H1 (cell line): ENCODE data around the gene DCDC2. TPM values are rescaled to one million over a fixed set of nuclear protein-coding genes. Genes with fewer than 3 reads are reported as not detected.

Source experiments
- CTCF ChIA-PET: fragments of 300-600 bp; sonication (Branson Sonifier 250); formaldehyde crosslinking; loops from one replicate; lab custom pipeline; 2021; ENCODE audit not compliant: partially characterized antibody; lab: Charles Lee
- POLR2A ChIA-PET: fragments of 300-600 bp; sonication (Branson Sonifier 250); formaldehyde crosslinking; loops from one replicate; lab custom pipeline; 2021; ENCODE audit warnings: inconsistent platforms; ENCODE audit not compliant: partially characterized antibody; lab: Charles Lee
- DNase-seq, 2 experiments: peaks; one replicate each; pipeline versions ENCODE4 v3.0.0 to v3.0.0-alpha.2; 2010 to 2022; ENCODE audit warnings: low spot score in 2 of 2, low read depth in 1 of 2, mixed read lengths in 1 of 2
- FAIRE-seq: peaks from 2 replicates; lab custom pipeline; 2011; peaks lifted over from hg19 to GRCh38; lab: Jason Lieb, UNC
- H2AFZ ChIP-seq: 2 replicates; pipeline ENCODE4 v1.8.1; 2012; ENCODE audit warnings: low read length, inconsistent platforms
- H2AK5ac ChIP-seq: 2 replicates; pipeline ENCODE4 v1.6.1; 2013; ENCODE audit warnings: low read depth, low read length
- H2BK120ac ChIP-seq: replicated peaks from 2 replicates; pipeline ENCODE3; 2013; ENCODE audit warnings: low read depth, low read length, inconsistent platforms
- H2BK12ac ChIP-seq: 2 replicates; pipeline ENCODE4 v1.6.1; 2013; ENCODE audit warnings: low read depth, low read length
- H2BK15ac ChIP-seq: 2 replicates; pipeline ENCODE4 v1.6.1; 2013; ENCODE audit warnings: low read length
- H2BK20ac ChIP-seq: 2 replicates; pipeline ENCODE4 v1.6.1; 2013; ENCODE audit warnings: low read length
- H2BK5ac ChIP-seq: 2 replicates; pipeline ENCODE4 v1.6.1; 2013; ENCODE audit warnings: low read depth, low read length
- H3K14ac ChIP-seq: 2 replicates; pipeline ENCODE4 v1.6.1; 2013; ENCODE audit warnings: inconsistent platforms; ENCODE audit not compliant: insufficient read length
- H3K18ac ChIP-seq: 2 replicates; pipeline ENCODE4 v1.6.1; 2013; ENCODE audit warnings: low read length; ENCODE audit errors: extremely low read depth
- H3K23ac ChIP-seq: 2 replicates; pipeline ENCODE4 v1.6.1; 2013; ENCODE audit warnings: inconsistent platforms; ENCODE audit not compliant: insufficient read length
- H3K23me2 ChIP-seq: 2 replicates; pipeline ENCODE4 v1.6.1; 2013; ENCODE audit warnings: low read depth, low read length
- H3K27ac ChIP-seq: 2 replicates; pipeline ENCODE4 v1.6.1; 2011; ENCODE audit warnings: low read depth, low read length, inconsistent platforms
- H3K27me3 ChIP-seq, 4 experiments: replicated peaks in 1 of 4; 1 replicate in 1 of 4; 2 replicates in 3 of 4; pipeline versions ENCODE4 v1.6.1 to v1.8.1; 2011 to 2013; ENCODE audit warnings: low read length in 3 of 4, mild to moderate bottlenecking in 3 of 4, inconsistent platforms in 2 of 4, mixed read lengths in 2 of 4, moderate library complexity in 1 of 4; ENCODE audit not compliant: control insufficient read depth in 3 of 4, insufficient read depth in 3 of 4; ENCODE audit errors: extremely low read depth in 1 of 4
- H3K36me3 ChIP-seq, 4 experiments: 2 replicates each; pipeline versions ENCODE4 v1.6.1 to v1.8.1; 2011 to 2013; ENCODE audit warnings: mild to moderate bottlenecking in 4 of 4, low read length in 3 of 4, moderate library complexity in 2 of 4, control low read depth in 1 of 4, inconsistent platforms in 1 of 4; ENCODE audit not compliant: insufficient read depth in 4 of 4, control insufficient read depth in 2 of 4
- H3K4ac ChIP-seq: replicated peaks from 2 replicates; pipeline ENCODE3; 2013; ENCODE audit warnings: low read length, low read depth, mixed read lengths, inconsistent platforms; ENCODE audit not compliant: insufficient read length
- H3K4me1 ChIP-seq, 4 experiments: replicated peaks in 1 of 4; 1 replicate in 1 of 4; 2 replicates in 3 of 4; pipeline versions ENCODE4 v1.6.1 to v1.8.1; 2011 to 2013; ENCODE audit warnings: low read length in 3 of 4, inconsistent platforms in 2 of 4, mixed read lengths in 1 of 4; ENCODE audit not compliant: insufficient read depth in 4 of 4, control insufficient read depth in 3 of 4
- H3K4me2 ChIP-seq, 2 experiments: 2 replicates each; pipeline versions ENCODE4 v1.6.1 to v1.8.1; 2011 to 2013; ENCODE audit warnings: low read depth in 2 of 2, low read length in 2 of 2, control low read depth in 1 of 2, inconsistent platforms in 1 of 2, mild to moderate bottlenecking in 1 of 2; ENCODE audit not compliant: insufficient read depth in 1 of 2
- H3K4me3 ChIP-seq, 4 experiments: fragments of 200-600, 300-600 bp in 1 of 4; sonication (generic), shearing (Covaris generic), sonication (Bioruptor Twin) in 1 of 4; 2 replicates each; pipeline versions ENCODE4 v1.5.1 to v1.8.1; 2011 to 2016; ENCODE audit warnings: low read length in 4 of 4, low read depth in 3 of 4, control low read depth in 2 of 4, inconsistent platforms in 2 of 4, mild to moderate bottlenecking in 2 of 4, mixed read lengths in 1 of 4, moderate library complexity in 1 of 4; ENCODE audit not compliant: insufficient read depth in 2 of 4; ENCODE audit errors: extremely low read depth in 1 of 4
- H3K56ac ChIP-seq: replicated peaks from 2 replicates; pipeline ENCODE3; 2013; ENCODE audit warnings: low read depth, mild to moderate bottlenecking, mixed read lengths, low read length, inconsistent platforms; ENCODE audit not compliant: insufficient read length
- H3K79me1 ChIP-seq: 2 replicates; pipeline ENCODE4 v1.6.1; 2013; ENCODE audit warnings: low read depth, low read length, control low read depth
- H3K79me2 ChIP-seq, 2 experiments: 2 replicates each; pipeline versions ENCODE4 v1.6.1 to v1.8.1; 2012 to 2013; ENCODE audit warnings: low read length in 2 of 2, mild to moderate bottlenecking in 2 of 2, inconsistent platforms in 1 of 2; ENCODE audit not compliant: insufficient read depth in 2 of 2, control insufficient read depth in 1 of 2
- H3K9ac ChIP-seq, 4 experiments: replicated peaks in 1 of 4; 1 replicate in 1 of 4; 2 replicates in 3 of 4; pipeline versions ENCODE4 v1.6.1 to v1.8.1; 2011 to 2013; ENCODE audit warnings: low read depth in 3 of 4, low read length in 3 of 4, control low read depth in 2 of 4, mild to moderate bottlenecking in 2 of 4, moderate library complexity in 2 of 4, inconsistent platforms in 1 of 4; ENCODE audit errors: extremely low read depth in 1 of 4
- H3K9me3 ChIP-seq, 2 experiments: 2 replicates each; pipeline versions ENCODE4 v1.6.1 to v1.8.1; 2012 to 2013; ENCODE audit warnings: mild to moderate bottlenecking in 2 of 2, moderate library complexity in 2 of 2, control low read depth in 1 of 2, inconsistent platforms in 1 of 2, low read depth in 1 of 2, low read length in 1 of 2, mixed read lengths in 1 of 2; ENCODE audit not compliant: insufficient read depth in 2 of 2
- H4K20me1 ChIP-seq, 2 experiments: replicated peaks in 1 of 2; 2 replicates each; pipeline versions ENCODE3 to v1.8.1; 2011 to 2013; ENCODE audit warnings: inconsistent platforms in 2 of 2, low read length in 2 of 2, mild to moderate bottlenecking in 1 of 2; ENCODE audit not compliant: insufficient read depth in 2 of 2, control insufficient read depth in 1 of 2
- H4K5ac ChIP-seq: 2 replicates; pipeline ENCODE4 v1.6.1; 2013; ENCODE audit warnings: low read length, low read depth, mixed read lengths, inconsistent platforms; ENCODE audit not compliant: insufficient read length
- H4K8ac ChIP-seq: 2 replicates; pipeline ENCODE4 v1.8.0; 2013; ENCODE audit warnings: mild to moderate bottlenecking, moderate library complexity, low read length, inconsistent platforms; ENCODE audit not compliant: insufficient read depth; ENCODE audit errors: extremely low read depth
- H4K91ac ChIP-seq: replicated peaks from 2 replicates; pipeline ENCODE3; 2013; ENCODE audit warnings: low read length, mixed read lengths, inconsistent platforms; ENCODE audit not compliant: insufficient read length
- GABPA ChIP-seq: IDR thresholded peaks from 2 replicates; pipeline ENCODE4 v1.6.1; 2011; ENCODE audit warnings: mild to moderate bottlenecking, low read length, moderate library complexity, borderline replicate concordance; ENCODE audit not compliant: insufficient read depth
- KDM5A ChIP-seq: fragments of 200-600 bp; IDR thresholded peaks from 2 replicates; pipeline ENCODE4 v1.7.1; 2012; ENCODE audit warnings: mild to moderate bottlenecking, low read length, inconsistent platforms, mixed read lengths
- POU5F1 ChIP-seq: IDR thresholded peaks from 2 replicates; pipeline ENCODE4 v1.6.1; 2011; ENCODE audit warnings: low read depth, mild to moderate bottlenecking, low read length, moderate library complexity
- RBBP5 ChIP-seq: IDR thresholded peaks from 2 replicates; pipeline ENCODE4 v1.7.1; 2012; ENCODE audit warnings: low read depth, mild to moderate bottlenecking, inconsistent platforms, low read length, moderate library complexity, borderline replicate concordance
- SUZ12 ChIP-seq: fragments of 200-600 bp; sonication (generic); IDR thresholded peaks from 2 replicates; pipeline ENCODE4 v1.6.1; 2012; ENCODE audit warnings: mild to moderate bottlenecking, inconsistent platforms, low read length, moderate library complexity, mixed read lengths
- YY1 ChIP-seq: IDR thresholded peaks from 2 replicates; pipeline ENCODE4 v1.6.1; 2011; ENCODE audit warnings: low read depth, mild to moderate bottlenecking, low read length
- WGBS, 2 experiments: shearing (Covaris generic) in 1 of 2; methylation state at CpG; one replicate each; pipeline versions ENCODE4 v1.1.6 to v1.1.7; 2013 to 2015; ENCODE audit warnings: low lambda C conversion rate in 2 of 2, mixed read lengths in 2 of 2, inconsistent platforms in 1 of 2, low coverage in 1 of 2, missing lambda C conversion rate in 1 of 2; ENCODE audit not compliant: insufficient replicate concordance in 2 of 2, insufficient coverage in 1 of 2, insufficient read length in 1 of 2; ENCODE audit errors: extremely low coverage in 1 of 2, missing lambda C conversion rate in 1 of 2; 5-methylcytosine and 5-hydroxymethylcytosine counted together
- polyA plus RNA-seq, 7 experiments: library from polyadenylated mRNA; depleted of rRNA in 3 of 7; stranded (reverse) in 5 of 7; unstranded in 2 of 7; fragments of >200 nt in 5 of 7; fragments of 200-250 nt in 2 of 7; gene quantifications; 1 replicate in 5 of 7; 2 replicates in 1 of 7; 4 replicates in 1 of 7; pipeline versions ENCODE4 v1.2.1 to v1.2.3, GENCODE V29; 2011 to 2013; ENCODE audit warnings: missing spikeins in 2 of 7, mixed read lengths in 2 of 7
- total RNA-seq: library from RNA; stranded (reverse); fragmentation: NEBNext Ultra II Directional; extraction: Animal tissue kit (Norgen Biotek cat#: 25700); gene quantifications from 2 replicates; pipeline ENCODE4 v1.2.1, GENCODE V29; 2021

Gene DCDC2
- total and polyA plus RNA-seq, 2 of the 8 experiments (the other 6 are each of a cell fraction or from before 2014, with no cell fraction given): 0.03 to 0.15 TPM

DNA sequence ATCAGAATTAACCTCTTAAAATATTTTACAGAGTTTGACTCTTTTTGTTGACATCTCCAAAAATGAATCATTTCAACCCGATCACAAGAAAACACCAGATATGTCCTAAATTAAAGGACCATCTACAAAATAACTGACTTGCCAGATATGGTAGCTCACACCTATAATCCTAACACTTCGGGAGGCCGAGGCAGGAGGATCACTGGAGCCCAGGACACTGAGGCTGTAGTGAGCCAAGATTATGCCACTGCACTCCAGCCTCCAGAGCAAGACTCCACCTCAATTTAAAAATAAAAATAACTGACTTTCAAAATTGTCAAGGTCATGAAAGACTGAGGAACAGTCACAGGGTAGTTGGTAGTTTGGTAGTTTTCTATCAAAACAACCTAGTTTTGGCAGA, 34.9 kb downstream of the DCDC2 start:
- no peak overlapping the region for H4K5ac ChIP-seq
- no peak for FAIRE-seq
- no peak overlapping the region for H2BK5ac ChIP-seq
- no peaks in the 10 kb centered on the region for H3K9me3 ChIP-seq
- H3K79me2 ChIP-seq: no peaks in the 10 kb centered on the region
- H2BK120ac ChIP-seq: no peak overlapping the region
- no peaks in the 10 kb centered on the region for H4K20me1 ChIP-seq
- POLR2A ChIA-PET: no interaction called here
- H2BK12ac ChIP-seq: no peak overlapping the region
- H2BK20ac ChIP-seq: no peak overlapping the region
- DNase-seq: no peak
- no peaks in the 10 kb centered on the region for H3K23me2 ChIP-seq
- no peaks in the 10 kb centered on the region for H3K79me1 ChIP-seq
- H2AK5ac ChIP-seq: no peak overlapping the region
- peaks cover 0 to 3% (median 2%) of the 10 kb centered on the region in 4 experiments; a peak in 3 of 7 replicates for H3K27me3 ChIP-seq
- no peak overlapping the region for H3K4ac ChIP-seq
- H3K18ac ChIP-seq: no peak overlapping the region
- H4K8ac ChIP-seq: no peak overlapping the region
- H3K4me1 ChIP-seq: peaks cover 0 to 6% (median 2%) of the 10 kb centered on the region in 4 experiments; a peak in 2 of 7 replicates
- H3K9ac ChIP-seq: no peak overlapping the region
- H3K4me2 ChIP-seq: no peak overlapping the region
- CTCF ChIA-PET: no interaction called here
- H3K27ac ChIP-seq: no peak overlapping the region
- H3K56ac ChIP-seq: no peak overlapping the region
- H4K91ac ChIP-seq: no peak overlapping the region
- no peak overlapping the region for H2AFZ ChIP-seq
- H3K36me3 ChIP-seq: no peaks in the 10 kb centered on the region
- no peak overlapping the region for H3K4me3 ChIP-seq
- H3K23ac ChIP-seq: no peak overlapping the region
- 95% methylated on average over 3 of the region's 3 CpGs; no CpG with 5 or more reads in 1 of the 2 experiments for WGBS, 2 experiments
- H3K14ac ChIP-seq: no peak overlapping the region
- H2BK15ac ChIP-seq: no peak overlapping the region
- TF ChIP-seq YY1 (no peak), GABPA (no peak), POU5F1 (no peak), KDM5A (no peak), SUZ12 (no peak), RBBP5 (no peak)
